M059J (cell line): ENCODE data around the gene SPIB. TPM values are rescaled to one million over a fixed set of nuclear protein-coding genes. Genes with fewer than 3 reads are reported as not detected.
A peak's percentile ranks its signal among the peaks of the same experiment; 100 is the strongest.

Source experiments
- DNase-seq: peaks from one replicate; pipeline ENCODE4 v3.0.0-alpha.2; 2012; ENCODE audit warnings: low read depth
- total RNA-seq: library from RNA; depleted of rRNA; stranded (reverse); fragments of >200 nt; shearing (Covaris generic); gene quantifications from 2 replicates; pipeline ENCODE4 v1.2.3, GENCODE V29; 2014; rRNA removed

The SPIB gene
- total RNA-seq, 1 experiment from 2014 or later, result not detected

DNA sequence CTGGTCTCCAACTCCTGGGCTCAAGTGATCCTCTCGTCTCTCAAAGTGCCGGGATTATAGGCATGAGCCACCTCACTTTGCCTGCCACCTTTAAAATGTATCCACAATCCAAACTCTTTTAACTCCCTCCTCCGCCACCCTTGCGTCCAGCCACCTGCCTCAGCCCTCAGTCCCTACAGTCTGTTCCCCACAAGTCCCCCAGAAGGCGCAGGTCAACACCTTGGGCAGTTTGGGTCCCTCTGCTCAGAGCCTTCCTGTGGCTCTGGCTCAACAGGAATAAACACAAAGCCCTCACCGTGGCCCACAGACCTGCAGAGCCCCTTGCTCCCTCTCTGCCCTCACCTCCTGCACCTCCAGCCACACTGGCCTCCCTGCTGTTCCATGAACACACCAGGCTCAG is 50.1 kb downstream of the SPIB start:
- no peak for DNase-seq

DNA sequence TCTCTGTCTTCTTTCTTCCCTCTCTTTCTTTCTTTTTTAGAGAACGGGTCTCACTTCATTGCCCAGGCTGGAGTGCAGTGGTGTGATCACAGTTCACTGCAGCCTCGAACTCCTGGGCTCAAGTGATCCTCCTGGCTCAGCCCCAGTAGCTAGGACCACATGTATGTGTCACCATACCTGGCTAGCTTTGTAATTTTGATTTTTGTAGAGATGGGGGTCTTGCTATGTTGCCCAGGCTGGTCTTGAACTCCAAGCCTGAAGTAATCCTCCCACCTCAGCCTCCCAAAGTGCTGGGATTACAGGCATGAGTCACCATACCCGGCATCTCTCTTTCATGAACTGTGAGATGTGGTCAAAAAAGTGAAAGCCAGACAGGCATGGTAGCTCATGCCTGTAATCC is 54.6 kb downstream of the SPIB start:
- DNase-seq, result peak; percentile 52

DNA sequence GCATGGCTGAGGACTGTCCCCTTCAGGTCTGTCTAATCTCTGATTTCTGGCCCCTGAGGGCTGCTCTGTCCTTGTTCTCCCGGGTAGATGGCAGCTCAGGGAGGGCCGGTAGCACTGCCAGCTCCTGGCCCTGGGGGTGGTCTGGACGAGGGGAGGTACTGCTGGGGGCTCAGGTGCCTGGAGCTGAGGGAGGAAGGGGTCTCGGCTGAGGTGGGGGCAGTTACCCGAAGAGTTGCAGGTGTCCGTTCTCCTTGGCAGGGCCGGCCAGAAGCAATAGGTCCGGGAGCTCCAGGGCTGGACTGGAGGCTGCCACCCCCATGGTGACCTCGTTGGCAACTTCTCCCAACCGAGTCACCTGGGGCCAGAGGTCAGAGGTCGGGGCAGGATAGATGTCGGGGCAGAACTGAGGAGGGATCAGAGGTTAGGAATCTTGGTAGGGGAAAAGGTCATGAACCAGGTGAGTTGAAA is 56.4 kb downstream of the SPIB start:
- no peak for DNase-seq

DNA sequence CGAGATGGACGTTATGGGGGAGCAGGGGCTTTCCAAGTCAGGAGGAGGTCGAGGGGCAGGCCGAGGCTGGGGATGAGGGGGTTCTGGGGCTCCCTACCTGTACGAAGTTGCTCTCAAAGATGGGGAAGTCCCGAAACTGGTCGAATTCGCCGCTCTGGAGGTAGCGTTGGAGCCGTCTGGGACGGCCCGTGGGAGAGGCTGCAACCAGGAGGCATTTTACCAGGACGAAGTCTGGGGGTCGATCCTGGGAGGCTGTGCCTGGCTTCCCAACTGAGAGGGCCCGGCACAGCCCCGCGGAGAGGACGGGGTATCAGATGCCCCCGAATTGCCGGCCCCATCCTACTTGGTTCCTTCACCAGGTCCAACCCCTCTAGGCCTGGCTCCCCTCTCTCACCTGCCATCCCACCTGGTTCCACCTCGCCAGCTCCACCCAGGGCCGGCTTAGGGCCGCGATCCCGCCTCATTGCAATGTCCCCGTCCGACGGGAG is 57.0 kb downstream of the SPIB start:
- no peak for DNase-seq

DNA sequence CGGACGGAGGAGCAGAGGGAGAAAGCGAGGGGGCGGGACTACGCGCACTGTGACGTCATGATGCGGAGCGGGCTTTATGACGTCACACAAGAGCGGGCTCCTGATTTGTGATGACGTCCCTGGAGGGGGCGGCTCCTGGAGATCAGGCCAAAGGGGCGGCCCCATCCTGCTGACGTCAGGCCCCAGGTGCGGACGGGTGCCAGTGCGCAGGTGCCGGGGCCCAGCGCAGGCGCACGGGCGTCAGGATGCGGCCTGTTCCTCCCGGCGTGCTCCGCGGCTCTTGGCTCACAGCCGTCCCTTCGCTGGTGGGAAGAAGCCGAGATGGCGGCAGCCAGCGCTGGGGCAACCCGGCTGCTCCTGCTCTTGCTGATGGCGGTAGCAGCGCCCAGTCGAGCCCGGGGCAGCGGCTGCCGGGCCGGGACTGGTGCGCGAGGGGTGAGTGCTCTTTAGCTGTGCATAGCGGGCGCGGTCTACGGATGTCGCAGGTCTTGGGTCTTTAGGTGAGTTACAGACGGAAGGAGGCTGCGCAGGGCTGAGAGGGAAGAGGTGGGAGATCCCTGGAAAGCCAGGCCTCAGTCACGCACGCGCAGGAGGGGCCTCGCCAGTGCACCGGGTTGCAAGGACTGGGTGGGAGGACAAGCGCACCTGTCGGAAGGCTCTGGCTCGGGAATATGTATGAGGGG is 57.6 kb downstream of the SPIB start, which contains the start of the genes EMC10 and GARIN5A:
EMC10 (plus strand) TSS at position 284 of the 683 bp plus-strand sequence; CDS start at position 322, 38 bp downstream.
GARIN5A (minus strand) TSS at position 625 of the 683 bp plus-strand sequence; CDS start at position 165, 460 bp downstream.
- DNase-seq, result peak; percentile 68

DNA sequence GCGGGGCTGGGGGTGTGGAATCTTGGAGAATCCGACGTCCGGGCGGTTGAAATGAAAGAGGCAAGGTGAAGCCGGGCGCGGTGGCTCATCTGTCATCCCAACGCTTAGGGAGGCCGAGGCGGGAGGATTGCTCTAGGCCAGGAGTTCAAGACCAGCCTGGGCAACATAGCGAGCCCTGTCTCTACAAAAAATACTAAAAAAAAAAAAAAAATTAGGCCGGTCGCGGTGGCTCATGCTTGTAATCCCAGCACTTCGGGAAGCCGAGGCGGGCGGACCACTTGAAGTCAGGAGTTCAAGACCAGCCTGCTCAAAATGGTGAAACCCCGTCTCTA is 58.1 kb downstream of the SPIB start:
- no peak for DNase-seq

DNA sequence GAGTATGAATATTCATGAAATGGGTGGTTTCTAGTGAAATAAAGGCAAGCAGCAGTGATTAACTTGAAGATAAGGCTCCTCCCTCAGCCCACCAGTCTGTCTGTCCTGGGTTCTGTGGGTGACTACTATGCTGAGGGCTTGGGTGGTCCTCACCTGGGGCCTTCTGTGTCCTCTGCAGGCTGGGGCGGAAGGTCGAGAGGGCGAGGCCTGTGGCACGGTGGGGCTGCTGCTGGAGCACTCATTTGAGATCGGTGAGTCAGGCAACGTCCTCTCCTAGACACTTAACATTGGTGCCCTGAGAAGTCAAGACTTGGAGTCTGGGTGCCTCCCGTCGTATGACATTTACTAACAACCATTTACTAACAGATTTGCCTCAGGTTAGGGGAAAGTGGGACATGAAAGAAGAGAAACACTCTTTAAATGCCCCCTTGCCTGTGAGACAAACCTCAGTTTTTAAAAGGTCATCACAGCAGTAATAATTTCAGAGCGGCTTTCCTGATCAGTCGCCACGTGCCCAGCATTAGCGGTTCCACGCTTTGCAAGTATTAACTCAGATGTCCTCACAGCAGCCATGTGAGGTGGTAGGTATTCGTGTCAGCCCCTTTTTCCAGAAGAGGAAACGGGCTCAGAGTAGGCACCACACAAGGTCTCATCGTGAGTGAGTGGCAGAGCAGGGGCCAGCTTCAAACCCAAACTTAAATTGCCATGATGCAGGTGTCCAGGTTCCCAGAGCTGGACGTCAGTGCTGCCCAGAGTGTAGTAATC is 59.2 kb downstream of the SPIB start:
- no peak for DNase-seq

DNA sequence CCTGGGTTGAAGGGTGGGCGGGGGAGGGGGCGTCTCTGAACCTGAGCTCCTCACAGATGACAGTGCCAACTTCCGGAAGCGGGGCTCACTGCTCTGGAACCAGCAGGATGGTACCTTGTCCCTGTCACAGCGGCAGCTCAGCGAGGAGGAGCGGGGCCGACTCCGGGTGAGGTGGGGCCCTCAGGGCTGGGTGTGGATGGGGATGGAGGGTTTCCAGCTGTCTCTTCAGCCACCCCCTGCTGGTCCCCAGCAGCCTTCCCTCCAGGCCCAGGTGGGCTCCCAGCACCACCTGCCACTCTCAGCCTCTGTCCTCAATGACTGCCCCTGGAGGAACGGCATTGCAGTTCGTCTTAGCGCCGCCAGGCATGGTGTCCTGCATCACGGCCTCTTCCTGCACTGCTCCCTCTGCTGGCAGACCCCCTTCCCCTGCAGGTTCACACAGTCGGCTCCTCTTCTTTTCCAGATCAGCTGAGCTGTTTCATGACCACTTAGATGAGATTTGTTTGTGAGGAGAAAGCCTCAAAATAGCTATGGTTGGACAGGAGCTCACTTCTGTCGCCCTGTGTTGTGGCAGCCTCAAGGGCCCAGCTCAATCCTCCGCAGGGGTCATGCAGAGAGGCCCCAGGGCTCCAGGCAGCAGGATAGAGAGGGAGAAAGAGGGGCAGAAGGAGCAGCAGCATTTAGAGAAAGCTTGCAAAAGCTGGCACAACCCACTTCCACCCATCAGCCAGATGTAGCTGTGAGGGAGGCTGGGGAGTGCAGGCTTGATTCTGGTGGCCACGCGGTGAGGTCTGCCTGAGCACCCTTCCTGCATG is 60.4 kb downstream of the SPIB start:
- peak; percentile 31 for DNase-seq

DNA sequence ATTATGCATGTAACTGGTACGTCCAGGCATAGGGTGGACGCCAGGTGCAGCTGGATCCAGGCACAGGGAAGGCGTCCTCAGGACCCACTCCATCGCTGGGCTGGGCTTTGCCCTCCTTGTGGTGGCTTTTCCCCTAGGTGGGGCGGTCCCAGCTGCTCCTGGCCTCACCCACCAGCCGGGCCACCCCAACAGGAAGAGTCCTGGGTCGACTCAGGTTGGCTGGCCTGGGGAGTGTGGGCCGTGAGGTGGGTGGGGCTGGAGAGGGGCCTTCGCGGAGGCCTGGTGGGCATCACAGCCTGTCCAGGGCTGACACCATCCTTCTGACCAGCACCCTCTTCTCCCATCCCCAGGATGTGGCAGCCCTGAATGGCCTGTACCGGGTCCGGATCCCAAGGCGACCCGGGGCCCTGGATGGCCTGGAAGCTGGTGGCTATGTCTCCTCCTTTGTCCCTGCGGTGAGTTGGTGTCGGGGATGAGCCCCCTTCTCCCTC is 61.1 kb downstream of the SPIB start:
- no peak for DNase-seq

DNA sequence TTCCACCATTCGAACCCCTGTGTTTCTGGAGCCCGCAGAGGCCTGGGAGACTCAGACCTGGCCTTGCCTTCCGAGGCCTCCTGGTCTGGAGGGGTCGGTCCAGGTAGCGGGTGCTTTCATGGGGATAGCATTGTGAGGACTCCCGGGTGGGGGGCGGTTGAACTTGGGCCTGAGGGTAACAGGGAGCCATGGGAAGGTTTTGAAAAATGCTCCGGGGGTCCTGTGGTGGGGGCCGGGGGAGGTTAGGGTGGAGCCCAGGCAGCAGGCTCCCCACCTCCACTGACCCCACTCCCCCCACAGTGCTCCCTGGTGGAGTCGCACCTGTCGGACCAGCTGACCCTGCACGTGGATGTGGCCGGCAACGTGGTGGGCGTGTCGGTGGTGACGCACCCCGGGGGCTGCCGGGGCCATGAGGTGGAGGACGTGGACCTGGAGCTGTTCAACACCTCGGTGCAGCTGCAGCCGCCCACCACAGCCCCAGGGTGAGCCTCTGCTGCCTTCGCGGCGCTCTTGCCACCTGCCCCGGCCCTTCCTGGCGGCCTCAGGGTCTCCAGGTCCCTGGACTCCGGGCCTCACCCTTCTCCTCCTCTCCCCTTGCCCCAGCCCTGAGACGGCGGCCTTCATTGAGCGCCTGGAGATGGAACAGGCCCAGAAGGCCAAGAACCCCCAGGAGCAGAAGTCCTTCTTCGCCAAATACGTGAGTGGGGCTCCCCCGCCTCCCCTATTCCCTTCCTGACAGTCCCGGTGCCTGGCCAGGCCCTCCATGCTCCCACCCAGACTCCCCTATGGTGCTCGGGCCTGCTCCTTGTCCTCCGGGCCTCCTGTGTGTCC is 61.8 kb downstream of the SPIB start:
- DNase-seq, result no peak

Other genes starting within 250 kb of the SPIB start
- gene MYH14, start 215.3 kb upstream of the SPIB start, total RNA-seq, result not detected in 2 replicates
- gene KCNC3, start 89.6 kb upstream of the SPIB start, total RNA-seq, result not detected in 2 replicates
- 0.12 and 0.15 TPM in 2 replicates for gene NAPSA, start 53.3 kb upstream of the SPIB start, total RNA-seq
- gene NR1H2, start 42.5 kb upstream of the SPIB start, total RNA-seq, result 74.0 and 116 TPM in 2 replicates
- gene POLD1, start 34.6 kb upstream of the SPIB start, total RNA-seq, result 22.9 and 50.7 TPM in 2 replicates
- not detected in 2 replicates for gene MYBPC2, start 14.0 kb downstream of the SPIB start, total RNA-seq
- gene EMC10, start 57.6 kb downstream of the SPIB start, total RNA-seq, result 29.2 and 68.1 TPM in 2 replicates
- 0.20 and 1.1 TPM in 2 replicates for gene GARIN5A, start 57.9 kb downstream of the SPIB start, total RNA-seq
- 9.4 and 33.7 TPM in 2 replicates for gene JOSD2, start 92.3 kb downstream of the SPIB start, total RNA-seq
- gene ASPDH, start 95.0 kb downstream of the SPIB start, total RNA-seq, result not detected in 2 replicates
- gene LRRC4B, start 149.5 kb downstream of the SPIB start, total RNA-seq, result not detected in 2 replicates
- not detected in 2 replicates for gene SYT3, start 220.9 kb downstream of the SPIB start, total RNA-seq
- 1.0 and 4.9 TPM in 2 replicates for gene C19orf81, start 230.5 kb downstream of the SPIB start, total RNA-seq